Measurements from ENCODE around the gene VAPA.
A peak's percentile ranks its signal among the peaks of the same experiment; 100 is the strongest.
"Not testable (repeated sequence)": the region's sequence is repeated elsewhere in the genome, so short reads cannot be mapped to it uniquely, and the experiment has no call there.

The VAPA gene

GRCh38 chr18:9887992-9888391, 25.8 kb upstream of the VAPA start:
- DNase-seq = no peak

- no peak for DNase-seq
These were observed 23.6 kb upstream of the VAPA start for GRCh38 chr18:9890196-9890595.

GRCh38 chr18:9890957-9891356, 22.9 kb upstream of the VAPA start:
- DNase-seq = no peak

GRCh38 chr18:9891515-9891914, 22.3 kb upstream of the VAPA start:
- not testable (repeated sequence) for DNase-seq

GRCh38 chr18:9894454-9895068, 19.3 kb upstream of the VAPA start:
- no peak for DNase-seq

GRCh38 chr18:9897129-9897528, 16.7 kb upstream of the VAPA start:
- no peak for DNase-seq

GRCh38 chr18:9897787-9898291, 16.0 kb upstream of the VAPA start:
- DNase-seq = not testable (repeated sequence)

- DNase-seq = no peak
These were observed 14.8 kb upstream of the VAPA start for GRCh38 chr18:9898792-9899549.

- DNase-seq = not testable (repeated sequence)
These were observed 14.3 kb upstream of the VAPA start for GRCh38 chr18:9899550-9899930.

GRCh38 chr18:9900699-9901098, 13.1 kb upstream of the VAPA start:
- DNase-seq = no peak

GRCh38 chr18:9901377-9901776, 12.4 kb upstream of the VAPA start:
- DNase-seq = no peak

GRCh38 chr18:9902264-9902663, 11.6 kb upstream of the VAPA start:
- not testable (repeated sequence) for DNase-seq

GRCh38 chr18:9902832-9903231, 11.0 kb upstream of the VAPA start:
- no peak for DNase-seq

GRCh38 chr18:9905401-9905922, 8.4 kb upstream of the VAPA start:
- DNase-seq = no peak

GRCh38 chr18:9906481-9906880, 7.3 kb upstream of the VAPA start:
- no peak for DNase-seq

GRCh38 chr18:9907867-9908266, 5.9 kb upstream of the VAPA start:
- DNase-seq = no peak

GRCh38 chr18:9910071-9910470, 3.7 kb upstream of the VAPA start:
- no peak for DNase-seq

- DNase-seq = no peak
These were observed 3.2 kb upstream of the VAPA start for GRCh38 chr18:9910661-9911060.

GRCh38 chr18:9911226-9911625, 2.6 kb upstream of the VAPA start:
- no peak for DNase-seq

GRCh38 chr18:9912285-9912684, 1.5 kb upstream of the VAPA start:
- DNase-seq = not testable (repeated sequence)

- no peak for DNase-seq
These were observed 678 bp upstream of the VAPA start for GRCh38 chr18:9913151-9913525.

- DNase-seq = no peak
These were observed 443 bp downstream of the VAPA start for GRCh38 chr18:9914334-9914583.

- peak; percentile 83 for DNase-seq
These were observed 921 bp downstream of the VAPA start for GRCh38 chr18:9914584-9915290.
